ENCODE results near the gene CAPZB.

DNA sequence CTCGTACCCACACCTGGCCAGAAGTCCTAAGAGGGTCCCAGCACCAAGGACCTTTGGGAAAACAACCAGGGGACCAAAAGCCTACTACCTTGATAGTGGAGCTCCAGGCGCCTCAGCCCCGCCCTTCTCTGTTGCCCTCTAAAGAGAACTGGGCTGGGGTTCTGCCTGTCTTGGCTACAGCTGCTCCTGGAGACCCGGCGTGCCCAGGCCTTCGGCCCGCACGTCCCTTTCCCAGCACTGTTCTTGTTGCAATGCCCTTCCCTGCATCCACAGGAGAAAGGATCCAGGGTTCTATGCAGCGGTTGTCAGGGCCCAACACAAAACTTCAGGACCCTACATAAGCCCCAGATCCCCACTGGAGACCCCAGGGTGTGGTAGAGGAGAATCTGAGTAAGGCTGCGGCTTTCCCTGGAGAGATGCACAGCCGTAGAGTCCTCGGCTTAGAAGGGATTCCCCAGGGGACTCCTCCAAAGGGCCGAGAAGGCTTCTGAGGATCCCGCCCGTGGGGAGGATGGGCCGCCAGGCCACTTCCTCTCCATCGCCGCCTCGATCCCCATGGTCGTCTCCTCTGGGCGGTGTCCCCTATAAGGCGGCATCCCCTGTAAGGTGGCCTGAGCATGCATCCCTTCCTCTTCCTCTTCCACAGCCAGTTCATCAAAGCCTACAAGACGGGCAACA, 161.2 kb downstream of the CAPZB start:
- TF ChIP-seq, protein P1, sequence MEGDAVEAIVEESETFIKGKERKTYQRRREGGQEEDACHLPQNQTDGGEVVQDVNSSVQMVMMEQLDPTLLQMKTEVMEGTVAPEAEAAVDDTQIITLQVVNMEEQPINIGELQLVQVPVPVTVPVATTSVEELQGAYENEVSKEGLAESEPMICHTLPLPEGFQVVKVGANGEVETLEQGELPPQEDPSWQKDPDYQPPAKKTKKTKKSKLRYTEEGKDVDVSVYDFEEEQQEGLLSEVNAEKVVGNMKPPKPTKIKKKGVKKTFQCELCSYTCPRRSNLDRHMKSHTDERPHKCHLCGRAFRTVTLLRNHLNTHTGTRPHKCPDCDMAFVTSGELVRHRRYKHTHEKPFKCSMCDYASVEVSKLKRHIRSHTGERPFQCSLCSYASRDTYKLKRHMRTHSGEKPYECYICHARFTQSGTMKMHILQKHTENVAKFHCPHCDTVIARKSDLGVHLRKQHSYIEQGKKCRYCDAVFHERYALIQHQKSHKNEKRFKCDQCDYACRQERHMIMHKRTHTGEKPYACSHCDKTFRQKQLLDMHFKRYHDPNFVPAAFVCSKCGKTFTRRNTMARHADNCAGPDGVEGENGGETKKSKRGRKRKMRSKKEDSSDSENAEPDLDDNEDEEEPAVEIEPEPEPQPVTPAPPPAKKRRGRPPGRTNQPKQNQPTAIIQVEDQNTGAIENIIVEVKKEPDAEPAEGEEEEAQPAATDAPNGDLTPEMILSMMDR (conservative IDR thresholded peaks at IDR 0.05; ENCODE audit: low read length): no peak
- TF ChIP-seq EZH2phosphoT487 (IDR thresholded peaks at IDR 0.05; ENCODE audit: borderline replicate concordance): no peak

Data from Loucy (cell line).